T1000 (cell line): ENCODE results near the gene NMT2.

Experiments used
- DNase-seq: peaks from one replicate; lab custom pipeline; 2025; ENCODE audit warnings: mixed read lengths; lab: John Stamatoyannopoulos, UW

Gene NMT2

GRCh38 chr10:15181576-15182156 is 13.2 kb upstream of the NMT2 start:
- no peak for DNase-seq

- no peak for DNase-seq
Observed at GRCh38 chr10:15180736-15181135, 12.2 kb upstream of the NMT2 start.

- DNase-seq: no peak
Observed at GRCh38 chr10:15176269-15176668, 7.8 kb upstream of the NMT2 start.

GRCh38 chr10:15175587-15175986 is 7.1 kb upstream of the NMT2 start:
- no peak for DNase-seq

- no peak for DNase-seq
Observed at GRCh38 chr10:15172306-15172840, 3.9 kb upstream of the NMT2 start.

GRCh38 chr10:15169555-15170401 is 1.3 kb upstream of the NMT2 start:
- DNase-seq: no peak

GRCh38 chr10:15168786-15169554 is 477 bp upstream of the NMT2 start:
- peak; percentile 100 for DNase-seq

GRCh38 chr10:15167411-15168290 is 842 bp downstream of the NMT2 start:
- peak; percentile 90 for DNase-seq

GRCh38 chr10:15166325-15166724 is 2.2 kb downstream of the NMT2 start:
- DNase-seq: no peak

GRCh38 chr10:15163253-15163828 is 5.2 kb downstream of the NMT2 start:
- DNase-seq: no peak

- DNase-seq: no peak
Observed at GRCh38 chr10:15158972-15159371, 9.5 kb downstream of the NMT2 start.

GRCh38 chr10:15158448-15158847 is 10.0 kb downstream of the NMT2 start:
- no peak for DNase-seq

- DNase-seq: no peak
Observed at GRCh38 chr10:15155978-15156656, 12.4 kb downstream of the NMT2 start.

GRCh38 chr10:15152556-15152955 is 15.9 kb downstream of the NMT2 start:
- no peak for DNase-seq

- no peak for DNase-seq
Observed at GRCh38 chr10:15150563-15150962, 17.9 kb downstream of the NMT2 start.

GRCh38 chr10:15149042-15149771 is 19.3 kb downstream of the NMT2 start:
- no peak for DNase-seq

GRCh38 chr10:15147594-15148392 is 20.7 kb downstream of the NMT2 start:
- DNase-seq: no peak

- DNase-seq: no peak
Observed at GRCh38 chr10:15146366-15146765, 22.1 kb downstream of the NMT2 start.

- no peak for DNase-seq
Observed at GRCh38 chr10:15144788-15145187, 23.7 kb downstream of the NMT2 start.
